Measurements from ENCODE around the gene TASP1.

DNA sequence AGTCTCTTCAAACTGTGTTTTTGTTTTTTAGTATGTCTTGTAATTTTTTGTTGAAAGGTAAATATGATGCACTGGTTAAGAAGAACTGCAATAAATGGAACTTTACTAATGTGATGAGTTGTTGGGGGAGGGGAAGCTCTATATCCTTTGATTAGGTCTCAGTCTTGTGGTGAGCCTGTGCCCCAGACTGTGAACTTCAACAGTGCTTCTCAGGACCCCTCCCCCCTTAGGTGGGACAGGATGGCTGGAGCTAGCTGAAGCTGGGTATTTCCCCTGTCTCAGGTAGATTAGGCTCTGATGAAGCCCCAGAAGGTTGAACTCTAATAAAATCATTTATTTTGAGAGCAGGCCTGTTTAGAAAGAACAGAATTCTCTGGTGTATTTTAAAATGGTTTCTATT lies 31.4 kb upstream of the TASP1 start:
- no peak for TF ChIP-seq CTCF (IDR thresholded peaks at IDR 0.05 in 8 of 11, conservative IDR thresholded peaks at IDR 0.05 in 3 of 11)
- TF ChIP-seq POLR2AphosphoS5 (IDR thresholded peaks at IDR 0.05) = no peak
- TF ChIP-seq POLR2A (IDR thresholded peaks at IDR 0.05) = no peak

Measured in spleen (tissue), 7 donors.